K562 (cell line): ENCODE data around the gene LTBP1. TPM values are rescaled to one million over a fixed set of nuclear protein-coding genes. Genes with fewer than 3 reads are reported as not detected.

Experiments
- ATAC-seq: fragments of 200-7000 bp; cut with Tn5 transposase; 3 replicates; pipeline ENCODE4 v1.9.1; 2020; ENCODE audit warnings: moderate library complexity
- BruUV-seq: library from RNA; stranded (reverse); fragments of 400-500 nt; replicated peaks from 2 replicates; lab custom pipeline; 2021; lab: Mats Ljungman, UMichigan
- CTCF ChIA-PET: fragments of 300-600 bp; formaldehyde crosslinking; extraction: SDS; loops from one replicate; lab custom pipeline; 2021; ENCODE audit warnings: low intra/inter-chr PET ratio; lab: Yijun Ruan, JAX
- POLR2A ChIA-PET: fragments of 300-600, 350-650 bp; sonication (Branson Sonifier 250); formaldehyde crosslinking; extraction: SDS; loops from one replicate; lab custom pipeline; 2021; ENCODE audit warnings: antibody characterized with exemption, inconsistent platforms; lab: Yijun Ruan, JAX
- DNase-seq, 4 experiments: peaks; one replicate each; pipeline versions ENCODE4 v3.0.0 to v3.0.0-alpha.2; 2011 to 2018; ENCODE audit warnings: low spot score in 3 of 4, mixed read lengths in 3 of 4; ENCODE audit errors: extremely low read depth in 1 of 4
- FAIRE-seq: peaks from 2 replicates; lab custom pipeline; 2011; peaks lifted over from hg19 to GRCh38; lab: Jason Lieb, UNC
- H2AFZ ChIP-seq: 2 replicates; pipeline ENCODE4 v1.6.0; 2011; ENCODE audit warnings: low read depth, low read length, control low read depth, inconsistent platforms
- H3K27ac ChIP-seq: fragments of 200-600 bp; 3 replicates; pipeline ENCODE4 v1.8.0; 2011; ENCODE audit warnings: low read depth, mild to moderate bottlenecking, control low read depth, inconsistent platforms, low read length, moderate library complexity, mixed read lengths; ENCODE audit errors: extremely low read depth
- H3K27me3 ChIP-seq, 2 experiments: fragments of 300-600 bp in 1 of 2; 2 replicates in 1 of 2; 3 replicates in 1 of 2; pipeline versions ENCODE4 v1.6.0 to v1.8.0; 2011; ENCODE audit warnings: inconsistent platforms in 2 of 2, low read length in 2 of 2, mild to moderate bottlenecking in 1 of 2, mixed read lengths in 1 of 2, moderate library complexity in 1 of 2; ENCODE audit not compliant: control insufficient read depth in 2 of 2, insufficient read depth in 2 of 2
- H3K36me3 ChIP-seq: fragments of 300-600 bp; 3 replicates; pipeline ENCODE4 v1.8.0; 2011; ENCODE audit warnings: mild to moderate bottlenecking, low read length, inconsistent platforms; ENCODE audit not compliant: control insufficient read depth, insufficient read depth
- H3K4me1 ChIP-seq, 2 experiments: fragments of 200-600 bp in 1 of 2; replicated peaks in 1 of 2; 2 replicates in 1 of 2; 3 replicates in 1 of 2; pipeline versions ENCODE4 v1.5.1 to v1.8.0; 2011; ENCODE audit warnings: inconsistent platforms in 2 of 2, low read length in 2 of 2, mild to moderate bottlenecking in 1 of 2, mixed read lengths in 1 of 2, moderate library complexity in 1 of 2; ENCODE audit not compliant: control insufficient read depth in 2 of 2, insufficient read depth in 2 of 2
- H3K4me2 ChIP-seq: 2 replicates; pipeline ENCODE4 v1.6.1; 2011; ENCODE audit warnings: low read length, control low read depth, inconsistent platforms, mixed read lengths; ENCODE audit not compliant: insufficient read depth
- H3K4me3 ChIP-seq: fragments of 200-600 bp; sonication (generic), shearing (Covaris generic); 2 replicates; pipeline ENCODE4 v1.5.1; 2016; ENCODE audit warnings: control low read depth, inconsistent platforms
- H3K79me2 ChIP-seq: fragments of 200-600 bp; 3 replicates; pipeline ENCODE4 v1.8.0; 2011; ENCODE audit warnings: low read length, inconsistent platforms; ENCODE audit not compliant: control insufficient read depth, insufficient read depth
- H3K9ac ChIP-seq, 2 experiments: 2 replicates each; pipeline versions ENCODE4 v1.6.0 to v1.6.1; 2011; ENCODE audit warnings: low read depth in 2 of 2, low read length in 2 of 2, control low read depth in 1 of 2, inconsistent platforms in 1 of 2, mild to moderate bottlenecking in 1 of 2, mixed read lengths in 1 of 2; ENCODE audit not compliant: insufficient read depth in 1 of 2
- H3K9me1 ChIP-seq: one replicate; pipeline ENCODE4 v1.6.0; 2011; ENCODE audit warnings: inconsistent platforms, mild to moderate bottlenecking, low read length, moderate library complexity; ENCODE audit not compliant: control insufficient read depth, insufficient read depth
- H3K9me3 ChIP-seq: replicated peaks from 2 replicates; pipeline ENCODE4 v1.5.1; 2011; ENCODE audit warnings: low read depth, low read length, inconsistent platforms; ENCODE audit not compliant: control insufficient read depth, insufficient read depth
- H4K20me1 ChIP-seq: replicated peaks from 2 replicates; pipeline ENCODE4 v1.6.1; 2011; ENCODE audit warnings: low read length, inconsistent platforms, mixed read lengths; ENCODE audit not compliant: control insufficient read depth, insufficient read depth
- BHLHE40 ChIP-seq: IDR thresholded peaks from 2 replicates; pipeline ENCODE4 v1.6.1; 2011; ENCODE audit warnings: low read length, improper control_type of control experiment
- DPF2 ChIP-seq: fragments of 450-650 bp; IDR thresholded peaks from 2 replicates; pipeline ENCODE4 v1.6.1; 2016
- FOXP4 ChIP-seq: sonication (generic); formaldehyde crosslinking; IDR thresholded peaks from 2 replicates; pipeline ENCODE4 v1.8.0; 2022; ENCODE audit warnings: mild to moderate bottlenecking, missing genetic modification reagents, borderline replicate concordance
- FUS ChIP-seq: fragments of 200-400 bp; formaldehyde crosslinking; optimal IDR thresholded peaks from 2 replicates; pipeline ENCODE3; 2017; ENCODE audit warnings: low read depth, low read length
- JUNB ChIP-seq: fragments of 450-650 bp; formaldehyde crosslinking; conservative IDR thresholded peaks from 2 replicates; pipeline ENCODE4 v1.4.0; 2020; ENCODE audit warnings: mild to moderate bottlenecking
- NFRKB ChIP-seq: fragments of 450-650 bp; IDR thresholded peaks from 2 replicates; pipeline ENCODE4 v1.6.1; 2016; ENCODE audit warnings: low read depth
- NR2C2 ChIP-seq, 2 experiments: fragments of 200-800 bp in 1 of 2; sonication (Bioruptor generic) in 1 of 2; sonication (generic) in 1 of 2; formaldehyde crosslinking in 1 of 2; IDR thresholded peaks; 2 replicates each; pipeline versions ENCODE4 v1.6.1 to v1.8.0; 2016 to 2022; ENCODE audit warnings: mild to moderate bottlenecking in 1 of 2, missing compliant biosample characterization in 1 of 2, missing genetic modification characterization in 1 of 2, missing genetic modification reagents in 1 of 2
- POLR2H ChIP-seq: IDR thresholded peaks from 2 replicates; pipeline ENCODE4 v1.6.1; 2016; ENCODE audit warnings: missing genetic modification characterization, low read depth, mild to moderate bottlenecking, control low read depth, missing compliant biosample characterization, moderate library complexity
- POLR3A ChIP-seq: IDR thresholded peaks from 2 replicates; pipeline ENCODE4 v1.6.1; 2011; ENCODE audit warnings: borderline replicate concordance, mild to moderate bottlenecking, moderate library complexity; ENCODE audit not compliant: insufficient read length, insufficient read depth; ENCODE audit errors: extremely low read depth
- RNF219 ChIP-seq: fragments of 250-450 bp; sonication (Bioruptor Pico); IDR thresholded peaks from 2 replicates; pipeline ENCODE4 v1.5.0; 2022; ENCODE audit warnings: mild to moderate bottlenecking
- ZBTB1 ChIP-seq: sonication (generic); formaldehyde crosslinking; IDR thresholded peaks from 2 replicates; pipeline ENCODE4 v1.8.1; 2023; ENCODE audit warnings: missing genetic modification reagents, low read depth, mild to moderate bottlenecking, borderline replicate concordance
- ZFP91 ChIP-seq: sonication (generic); formaldehyde crosslinking; IDR thresholded peaks from 2 replicates; pipeline ENCODE4 v1.8.0; 2022; ENCODE audit warnings: mild to moderate bottlenecking, missing genetic modification reagents
- ZKSCAN8 ChIP-seq: fragments of 200-800 bp; sonication (Bioruptor generic); IDR thresholded peaks from 2 replicates; pipeline ENCODE4 v1.6.1; 2016; ENCODE audit warnings: missing genetic modification characterization, missing compliant biosample characterization
- ZNF436 ChIP-seq: fragments of 250-450, 450-650 bp; sonication (Bioruptor Pico); formaldehyde crosslinking; IDR thresholded peaks from 2 replicates; pipeline ENCODE4 v1.7.0; 2020; ENCODE audit warnings: mild to moderate bottlenecking
- ZNF445 ChIP-seq: fragments of 250-450 bp; sonication (Bioruptor Pico); IDR thresholded peaks from 2 replicates; pipeline ENCODE4 v1.4.0; 2020; ENCODE audit warnings: low read depth, mild to moderate bottlenecking, moderate library complexity
- ZNF57 ChIP-seq: fragments of 450-650 bp; formaldehyde crosslinking; IDR thresholded peaks from 2 replicates; pipeline ENCODE4 v1.4.0; 2020; ENCODE audit warnings: mild to moderate bottlenecking, moderate library complexity
- ZNF766 ChIP-seq: fragments of 200-800 bp; sonication (Bioruptor generic); conservative IDR thresholded peaks from 2 replicates; pipeline ENCODE4 v1.6.1; 2016; ENCODE audit warnings: missing genetic modification characterization, missing compliant biosample characterization
- WGBS: fragments of 100-300 bp; shearing (Covaris generic); methylation state at CpG from one replicate; pipeline ENCODE4 v1.1.6; 2016; ENCODE audit warnings: low coverage, mixed read lengths; ENCODE audit not compliant: insufficient coverage; ENCODE audit errors: missing lambda C conversion rate; 5-methylcytosine and 5-hydroxymethylcytosine counted together
- in situ Hi-C: fragments of 300-500 bp; cut with MboI; formaldehyde crosslinking; loops from 4 replicates; pipeline ENCODE4 v1.15.0; 2018; ENCODE audit warnings: inconsistent platforms, mixed read lengths
- intact Hi-C: fragments of 100-400 bp; cut with micrococcal nuclease; formaldehyde crosslinking; loops from 2 replicates; pipeline ENCODE4 v1.14.2; 2022
- polyA plus RNA-seq, 8 experiments: library from polyadenylated mRNA; depleted of rRNA in 4 of 8; stranded (reverse) in 5 of 8; unstranded in 3 of 8; fragments of >200 nt; fragmentation: Nextera tagmentation in 2 of 8; fragmentation: Illumina TruSeq in 1 of 8; extraction: Ambion mirVana in 2 of 8; extraction: Trizol in 1 of 8; gene quantifications; 2 replicates each; pipeline versions ENCODE4 v1.2.1 to v1.2.3, GENCODE V29; 2011 to 2014; ENCODE audit warnings: inconsistent platforms in 1 of 8, missing spikeins in 1 of 8
- total RNA-seq, 7 experiments: library from RNA; depleted of rRNA in 6 of 7; stranded (reverse); fragments of >200 nt in 6 of 7; fragmentation: Illumina TruSeq in 2 of 7; extraction: Trizol in 2 of 7; gene quantifications; 2 replicates each; pipeline versions ENCODE4 v1.2.1 to v1.2.3, GENCODE V29; 2011 to 2021; ENCODE audit warnings: low replicate concordance in 1 of 7

The LTBP1 gene
- total and polyA plus RNA-seq, 9 of the 15 experiments (the other 6 are each of a cell fraction or from before 2014, with no cell fraction given), result 3.6 to 16.4 (median 8.5) TPM

- Histone ChIP-seq H3K9me3 (no peaks in the 10 kb centered on the region), H3K4me1 (peaks cover 26 to 42% of the 10 kb centered on the region in 2 experiments; a peak in 4 of 5 replicates), H3K79me2 (peaks cover 18% of the 10 kb centered on the region; the same call in 1 of the 3 replicates), H3K4me2 (no peak overlapping the region), H3K9ac (no peak overlapping the region; a peak in 1 of 4 replicates), H3K36me3 (no peaks in the 10 kb centered on the region; the same call in 2 of the 3 replicates), H2AFZ (no peak overlapping the region), H3K9me1 (no peaks in the 10 kb centered on the region), H4K20me1 (no peaks in the 10 kb centered on the region), H3K27me3 (no peaks in the 10 kb centered on the region), H3K27ac (no peak overlapping the region), H3K4me3 (no peak overlapping the region)
- CTCF ChIA-PET, result no interaction called here
- POLR2A ChIA-PET, result no interaction called here
- no peak for TF ChIP-seq RNF219
- no peak for TF ChIP-seq ZNF57
- TF ChIP-seq NFRKB, result no peak
- TF ChIP-seq POLR2H (tag), result no peak
- no peak for TF ChIP-seq JUNB (CRISPR knock-in tag)
- TF ChIP-seq ZNF436 (CRISPR knock-in tag), result no peak
- TF ChIP-seq FOXP4 (CRISPR knock-in tag), result no peak
- no peak for TF ChIP-seq DPF2
- TF ChIP-seq BHLHE40, result no peak
- TF ChIP-seq ZFP91 (CRISPR knock-in tag), result no peak
- no peak for TF ChIP-seq NR2C2 (CRISPR knock-in tag; IDR thresholded peaks at IDR 0.05)
- TF ChIP-seq NR2C2 (tag; IDR thresholded peaks at IDR 0.05), result no peak
- TF ChIP-seq FUS, result no peak
- no peak for TF ChIP-seq ZKSCAN8
- TF ChIP-seq ZBTB1, result no peak
- no peak for TF ChIP-seq POLR3A
- TF ChIP-seq ZNF766 (CRISPR knock-in tag), result no peak
- no peak for TF ChIP-seq ZNF445 (CRISPR knock-in tag)
- intact Hi-C loops, result loop anchor here (10.0 kb wide), 2 partner anchors 153 to 323 kb away; no protein-coding TSS in a partner anchor
- 83% methylated on average over 4 of the region's 4 CpGs for WGBS
- ATAC-seq, result no peak
- DNase-seq, result no peak
- in situ Hi-C loops, result loop anchor here (5.0 kb wide), 1 partner anchor 179 kb away; no protein-coding TSS in a partner anchor
- FAIRE-seq, result no peak
- no TSS peak for BruUV-seq
These were observed 4.9 kb downstream of the LTBP1 start for GRCh38 chr2:32951672-32952071.
